Measurements from ENCODE around the gene GALNT17.

Gene GALNT17

GRCh38 chr7:71679480-71679879, 547.5 kb downstream of the GALNT17 start:
- no CpG with 5 or more reads among the region's 8 CpGs for WGBS (ENCODE audit: extremely low coverage, insufficient coverage, insufficient read length)
- no peak for DNase-seq
- Histone ChIP-seq H3K4ac (ENCODE audit: low read depth, low read length) (no peak overlapping the region), H3K18ac (ENCODE audit: low read length) (no peak overlapping the region), H3K23ac (ENCODE audit: low read length) (no peak overlapping the region), H3K14ac (ENCODE audit: low read length) (no peak overlapping the region), H3K4me1 (ENCODE audit: control insufficient read depth in 1 of 2, insufficient read depth in 2 of 2, low read length in 2 of 2) (no peaks in the 10 kb centered on the region), H2BK12ac (ENCODE audit: low read length) (no peak overlapping the region), H4K12ac (ENCODE audit: low read depth, low read length) (no peak overlapping the region), H3K9ac (ENCODE audit: low read length) (no peak overlapping the region), H3K4me2 (ENCODE audit: low read length) (no peak overlapping the region), H4K91ac (ENCODE audit: low read depth, low read length) (no peak overlapping the region), H3K27ac (ENCODE audit: low read depth, low read length) (no peak overlapping the region), H2AK5ac (ENCODE audit: low read length) (no peak overlapping the region), H3K27me3 (ENCODE audit: insufficient read depth, low read length) (no peaks in the 10 kb centered on the region), H3K79me1 (ENCODE audit: low read length) (no peaks in the 10 kb centered on the region), H3K9me3 (ENCODE audit: insufficient read depth, low read depth, low read length) (no peaks in the 10 kb centered on the region), H3K79me2 (ENCODE audit: control insufficient read depth, insufficient read depth, low read length, poor library complexity) (no peaks in the 10 kb centered on the region), H3K36me3 (ENCODE audit: control insufficient read depth in 1 of 2, insufficient read depth in 2 of 2, low read length in 2 of 2) (no peaks in the 10 kb centered on the region), H3K4me3 (ENCODE audit: low read depth, low read length) (no peak overlapping the region), H2BK5ac (ENCODE audit: low read depth, low read length, poor library complexity) (no peak overlapping the region), H2BK120ac (ENCODE audit: insufficient read depth, low read length, poor library complexity) (no peak overlapping the region), H4K8ac (ENCODE audit: low read depth, low read length) (no peak overlapping the region), H2AFZ (ENCODE audit: insufficient read depth, low read length, poor library complexity) (no peak overlapping the region)

- Histone ChIP-seq H3K9me3 (ENCODE audit: insufficient read depth, low read depth, low read length) (no peaks in the 10 kb centered on the region), H3K14ac (ENCODE audit: low read length) (no peak overlapping the region), H3K27ac (ENCODE audit: low read depth, low read length) (no peak overlapping the region), H3K18ac (ENCODE audit: low read length) (no peak overlapping the region), H2AFZ (ENCODE audit: insufficient read depth, low read length, poor library complexity) (no peak overlapping the region), H3K4ac (ENCODE audit: low read depth, low read length) (no peak overlapping the region), H3K27me3 (ENCODE audit: insufficient read depth, low read length) (no peaks in the 10 kb centered on the region), H2AK5ac (ENCODE audit: low read length) (no peak overlapping the region), H4K12ac (ENCODE audit: low read depth, low read length) (no peak overlapping the region), H3K36me3 (ENCODE audit: control insufficient read depth in 1 of 2, insufficient read depth in 2 of 2, low read length in 2 of 2) (no peaks in the 10 kb centered on the region), H4K91ac (ENCODE audit: low read depth, low read length) (no peak overlapping the region), H3K4me2 (ENCODE audit: low read length) (no peak overlapping the region), H3K4me1 (ENCODE audit: control insufficient read depth in 1 of 2, insufficient read depth in 2 of 2, low read length in 2 of 2) (no peaks in the 10 kb centered on the region), H3K9ac (ENCODE audit: low read length) (no peak overlapping the region), H3K79me1 (ENCODE audit: low read length) (no peaks in the 10 kb centered on the region), H2BK120ac (ENCODE audit: insufficient read depth, low read length, poor library complexity) (no peak overlapping the region), H2BK12ac (ENCODE audit: low read length) (no peak overlapping the region), H3K23ac (ENCODE audit: low read length) (no peak overlapping the region), H3K4me3 (ENCODE audit: low read depth, low read length) (no peak overlapping the region), H2BK5ac (ENCODE audit: low read depth, low read length, poor library complexity) (no peak overlapping the region), H3K79me2 (ENCODE audit: control insufficient read depth, insufficient read depth, low read length, poor library complexity) (no peaks in the 10 kb centered on the region), H4K8ac (ENCODE audit: low read depth, low read length) (no peak overlapping the region)
- DNase-seq, result no peak
- WGBS (ENCODE audit: extremely low coverage, insufficient coverage, insufficient read length), result no CpG with 5 or more reads among the region's 5 CpGs
Measured at GRCh38 chr7:71682181-71682580, 550.2 kb downstream of the GALNT17 start.

GRCh38 chr7:71682841-71683781, 551.2 kb downstream of the GALNT17 start:
- H3K4me3 ChIP-seq (ENCODE audit: low read depth, low read length), result no peak overlapping the region
- H3K36me3 ChIP-seq (ENCODE audit: control insufficient read depth in 1 of 2, insufficient read depth in 2 of 2, low read length in 2 of 2), result no peaks in the 10 kb centered on the region
- H3K4me2 ChIP-seq (ENCODE audit: low read length), result no peak overlapping the region
- no peaks in the 10 kb centered on the region for H3K4me1 ChIP-seq (ENCODE audit: control insufficient read depth in 1 of 2, insufficient read depth in 2 of 2, low read length in 2 of 2)
- no peak overlapping the region for H3K23ac ChIP-seq (ENCODE audit: low read length)
- no peak for DNase-seq
- no peak overlapping the region for H3K18ac ChIP-seq (ENCODE audit: low read length)
- H3K14ac ChIP-seq (ENCODE audit: low read length), result no peak overlapping the region
- H4K12ac ChIP-seq (ENCODE audit: low read depth, low read length), result no peak overlapping the region
- H4K91ac ChIP-seq (ENCODE audit: low read depth, low read length), result no peak overlapping the region
- no peak overlapping the region for H2BK12ac ChIP-seq (ENCODE audit: low read length)
- no peaks in the 10 kb centered on the region for H3K79me1 ChIP-seq (ENCODE audit: low read length)
- no peak overlapping the region for H2BK5ac ChIP-seq (ENCODE audit: low read depth, low read length, poor library complexity)
- no peak overlapping the region for H2AFZ ChIP-seq (ENCODE audit: insufficient read depth, low read length, poor library complexity)
- H2AK5ac ChIP-seq (ENCODE audit: low read length), result no peak overlapping the region
- H2BK120ac ChIP-seq (ENCODE audit: insufficient read depth, low read length, poor library complexity), result no peak overlapping the region
- no peaks in the 10 kb centered on the region for H3K27me3 ChIP-seq (ENCODE audit: insufficient read depth, low read length)
- no peak overlapping the region for H3K4ac ChIP-seq (ENCODE audit: low read depth, low read length)
- no peak overlapping the region for H3K27ac ChIP-seq (ENCODE audit: low read depth, low read length)
- no peaks in the 10 kb centered on the region for H3K79me2 ChIP-seq (ENCODE audit: control insufficient read depth, insufficient read depth, low read length, poor library complexity)
- WGBS (ENCODE audit: extremely low coverage, insufficient coverage, insufficient read length), result no CpG with 5 or more reads among the region's 21 CpGs
- H4K8ac ChIP-seq (ENCODE audit: low read depth, low read length), result no peak overlapping the region
- no peaks in the 10 kb centered on the region for H3K9me3 ChIP-seq (ENCODE audit: insufficient read depth, low read depth, low read length)
- no peak overlapping the region for H3K9ac ChIP-seq (ENCODE audit: low read length)

GRCh38 chr7:71687286-71687685, 555.3 kb downstream of the GALNT17 start:
- Histone ChIP-seq H4K91ac (ENCODE audit: low read depth, low read length) (no peak overlapping the region), H3K36me3 (ENCODE audit: control insufficient read depth in 1 of 2, insufficient read depth in 2 of 2, low read length in 2 of 2) (no peaks in the 10 kb centered on the region), H4K8ac (ENCODE audit: low read depth, low read length) (no peak overlapping the region), H3K23ac (ENCODE audit: low read length) (no peak overlapping the region), H3K18ac (ENCODE audit: low read length) (no peak overlapping the region), H3K79me2 (ENCODE audit: control insufficient read depth, insufficient read depth, low read length, poor library complexity) (no peaks in the 10 kb centered on the region), H2BK5ac (ENCODE audit: low read depth, low read length, poor library complexity) (no peak overlapping the region), H2BK120ac (ENCODE audit: insufficient read depth, low read length, poor library complexity) (no peak overlapping the region), H3K79me1 (ENCODE audit: low read length) (no peaks in the 10 kb centered on the region), H3K4me1 (ENCODE audit: control insufficient read depth in 1 of 2, insufficient read depth in 2 of 2, low read length in 2 of 2) (no peaks in the 10 kb centered on the region), H2AK5ac (ENCODE audit: low read length) (no peak overlapping the region), H3K4me3 (ENCODE audit: low read depth, low read length) (no peak overlapping the region), H2BK12ac (ENCODE audit: low read length) (no peak overlapping the region), H3K9me3 (ENCODE audit: insufficient read depth, low read depth, low read length) (no peaks in the 10 kb centered on the region), H3K27ac (ENCODE audit: low read depth, low read length) (no peak overlapping the region), H3K4ac (ENCODE audit: low read depth, low read length) (no peak overlapping the region), H4K12ac (ENCODE audit: low read depth, low read length) (no peak overlapping the region), H3K9ac (ENCODE audit: low read length) (no peak overlapping the region), H3K4me2 (ENCODE audit: low read length) (no peak overlapping the region), H3K14ac (ENCODE audit: low read length) (no peak overlapping the region), H3K27me3 (ENCODE audit: insufficient read depth, low read length) (no peaks in the 10 kb centered on the region), H2AFZ (ENCODE audit: insufficient read depth, low read length, poor library complexity) (no peak overlapping the region)
- WGBS (ENCODE audit: extremely low coverage, insufficient coverage, insufficient read length), result no CpG with 5 or more reads among the region's 12 CpGs
- no peak for DNase-seq
